HG02884 (cell line): Measurements from ENCODE around the gene TM9SF1.

Experiments
- ATAC-seq: cut with Tn5 transposase; IDR thresholded peaks from one replicate; pipeline ENCODE4 v1.9.1; 2021; ENCODE audit warnings: mild to moderate bottlenecking, moderate library complexity; ENCODE audit not compliant: unreplicated experiment

The TM9SF1 gene

DNA sequence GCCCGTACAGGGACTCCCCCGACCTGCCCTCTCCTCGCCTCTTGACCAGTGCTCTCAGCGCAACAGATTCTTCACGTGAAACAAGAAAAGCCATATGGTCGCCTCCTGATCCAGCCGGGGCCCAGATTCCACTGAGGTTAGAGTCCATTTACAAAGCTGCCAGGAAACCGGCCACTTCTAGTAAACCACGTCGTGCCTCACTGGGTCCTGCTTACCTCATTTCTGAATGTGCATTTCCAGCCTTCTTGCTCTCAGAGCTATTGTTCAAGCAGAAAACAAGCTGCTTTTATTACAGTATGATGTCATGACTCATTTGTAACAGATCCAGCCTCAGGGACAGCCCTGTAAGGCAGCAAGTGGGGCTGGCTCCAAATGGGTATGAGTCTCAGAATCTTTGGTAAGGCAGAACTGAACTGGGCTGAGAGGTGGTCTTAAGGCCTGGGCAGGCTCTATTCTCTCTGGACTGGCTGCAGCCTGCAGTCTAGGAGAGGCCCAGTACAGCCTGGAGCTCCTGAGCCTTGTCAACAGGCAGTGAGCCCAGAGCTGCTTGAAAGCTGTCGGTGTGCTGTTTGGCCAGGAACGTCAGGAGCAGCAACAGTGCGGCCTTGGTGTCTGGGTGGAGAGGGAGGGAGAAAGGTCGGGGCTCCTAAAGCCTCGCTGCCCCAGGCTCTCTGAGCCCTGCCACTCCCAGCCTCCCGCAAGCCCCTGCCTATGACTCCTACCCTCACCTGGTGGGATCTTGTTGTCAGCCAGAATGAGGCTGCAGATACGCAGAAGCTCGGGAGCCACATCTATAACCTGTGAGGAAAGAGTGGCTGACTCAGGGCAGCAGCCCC lies 15.1 kb downstream of the TM9SF1 start:
- ATAC-seq: no peak

DNA sequence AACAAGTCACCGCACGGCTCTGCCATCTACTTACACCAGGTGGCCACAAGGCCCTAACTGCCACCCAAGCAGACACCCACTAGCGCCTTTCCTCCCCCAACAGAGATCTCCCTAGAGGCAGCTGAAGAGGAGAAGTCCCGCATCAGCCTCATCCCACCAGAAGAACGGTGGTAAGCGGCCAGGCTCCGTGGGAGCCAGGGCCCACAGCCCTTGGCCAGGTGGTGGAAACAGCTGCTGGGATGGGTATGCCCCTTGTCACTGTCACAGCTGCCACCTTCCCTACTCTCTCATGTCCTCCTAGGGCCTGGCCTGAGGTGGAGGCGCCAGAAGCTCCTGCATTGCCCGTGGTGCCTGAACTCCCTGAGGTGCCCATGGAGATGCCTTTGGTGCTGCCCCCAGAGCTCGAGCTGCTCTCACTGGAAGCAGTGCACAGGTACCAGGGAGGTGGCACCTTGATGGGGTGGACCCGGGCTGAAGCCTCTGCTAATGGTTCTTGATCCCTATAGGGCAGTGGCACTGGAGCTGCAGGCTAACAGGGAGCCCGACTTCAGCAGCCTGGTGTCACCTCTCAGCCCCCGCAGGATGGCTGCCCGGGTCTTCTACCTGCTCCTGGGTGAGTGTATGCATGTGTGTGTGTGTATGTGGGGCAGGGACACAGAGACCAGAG lies 15.8 kb downstream of the TM9SF1 start:
- no peak for ATAC-seq

DNA sequence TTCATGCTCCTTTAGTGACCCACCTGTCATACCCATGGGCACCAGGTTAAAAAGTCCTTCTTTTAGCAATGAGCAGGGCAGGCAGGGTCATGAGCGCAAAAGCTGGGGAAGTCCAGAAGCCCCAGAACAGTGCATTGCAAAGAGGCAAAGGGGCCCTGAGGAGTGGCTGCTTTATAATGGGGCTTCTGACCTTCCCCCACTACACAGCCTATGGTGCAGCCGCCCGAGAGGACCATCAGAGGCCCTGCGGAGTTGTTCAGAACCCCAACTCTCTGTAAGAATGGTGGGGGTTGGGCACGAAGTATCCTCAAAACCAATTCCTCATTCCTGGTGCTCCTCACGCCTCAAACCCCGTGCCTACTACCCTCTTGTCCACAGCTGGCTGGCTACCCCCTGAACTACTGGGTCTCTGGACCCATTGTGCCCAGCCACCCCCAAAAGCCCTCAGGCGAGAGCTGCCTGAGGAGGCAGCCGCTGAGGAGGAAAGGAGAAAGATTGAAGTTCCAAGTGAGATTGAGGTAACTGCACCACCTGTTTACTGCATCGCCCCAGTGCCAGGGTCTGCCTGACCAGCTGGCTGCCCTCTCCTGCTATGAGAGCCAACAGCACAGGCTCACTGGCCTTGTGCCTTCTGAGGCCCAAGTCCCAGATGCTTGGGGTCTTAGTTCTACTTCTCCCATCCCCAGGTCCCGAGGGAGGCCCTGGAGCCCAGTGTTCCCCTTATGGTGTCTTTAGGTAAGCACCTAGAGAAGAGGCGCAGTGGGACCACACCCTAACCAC lies 16.7 kb downstream of the TM9SF1 start:
- no peak for ATAC-seq

DNA sequence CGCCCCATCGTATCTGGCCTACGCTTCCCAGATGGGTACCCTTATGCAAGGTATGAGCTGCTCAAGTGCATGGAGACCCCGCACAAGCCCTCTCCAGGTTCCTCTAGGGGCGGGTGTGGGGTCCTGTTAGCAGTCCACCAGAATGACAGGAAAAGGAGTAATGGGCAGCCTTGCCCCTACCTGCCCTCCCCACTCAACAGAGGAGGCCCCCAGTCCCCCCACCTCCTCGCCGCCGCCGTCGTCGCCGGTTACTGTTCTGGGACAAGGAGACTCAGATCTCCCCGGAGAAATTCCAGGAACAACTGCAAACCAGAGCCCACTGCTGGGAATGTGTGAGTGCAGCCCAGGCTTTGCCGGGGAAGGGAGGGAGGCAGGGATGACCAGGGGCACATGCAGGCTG lies 17.4 kb downstream of the TM9SF1 start:
- no peak for ATAC-seq

DNA sequence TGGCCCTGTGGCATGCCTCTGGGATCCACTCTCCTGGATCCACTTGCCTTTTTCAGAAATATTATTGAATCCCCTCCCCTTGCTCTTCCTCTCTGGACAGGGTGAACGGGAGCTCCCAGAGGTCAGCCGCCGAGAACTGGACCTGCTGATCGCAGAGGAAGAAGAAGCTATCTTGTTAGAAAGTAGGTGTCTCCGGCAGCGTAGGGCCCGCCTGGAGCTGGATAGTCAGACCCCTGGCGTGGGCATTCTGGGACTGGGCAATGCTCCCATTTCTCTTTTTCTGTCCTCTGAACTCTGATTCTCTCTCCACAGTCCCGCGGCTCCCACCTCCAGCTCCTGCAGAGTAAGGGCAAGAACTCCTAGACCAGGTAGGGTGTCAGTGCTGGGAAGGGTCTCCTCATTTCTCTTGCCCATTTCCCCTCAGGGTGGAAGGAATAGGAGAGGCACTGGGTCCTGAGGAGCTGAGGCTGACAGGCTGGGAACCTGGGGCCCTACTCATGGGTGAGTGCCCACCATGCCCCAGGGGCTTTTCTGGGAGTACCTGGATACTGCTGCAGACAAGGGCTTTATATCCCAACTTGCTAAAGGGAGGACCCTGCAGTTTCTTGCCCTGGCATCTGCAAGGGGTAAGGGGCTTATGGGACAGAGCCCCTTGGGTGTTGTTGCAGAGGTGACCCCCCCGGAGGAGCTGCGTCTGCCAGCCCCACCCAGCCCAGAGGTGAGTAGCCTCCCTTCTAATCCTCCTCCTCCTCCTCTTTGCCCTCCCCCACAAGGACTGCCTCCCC lies 18.0 kb downstream of the TM9SF1 start:
- no peak for ATAC-seq

DNA sequence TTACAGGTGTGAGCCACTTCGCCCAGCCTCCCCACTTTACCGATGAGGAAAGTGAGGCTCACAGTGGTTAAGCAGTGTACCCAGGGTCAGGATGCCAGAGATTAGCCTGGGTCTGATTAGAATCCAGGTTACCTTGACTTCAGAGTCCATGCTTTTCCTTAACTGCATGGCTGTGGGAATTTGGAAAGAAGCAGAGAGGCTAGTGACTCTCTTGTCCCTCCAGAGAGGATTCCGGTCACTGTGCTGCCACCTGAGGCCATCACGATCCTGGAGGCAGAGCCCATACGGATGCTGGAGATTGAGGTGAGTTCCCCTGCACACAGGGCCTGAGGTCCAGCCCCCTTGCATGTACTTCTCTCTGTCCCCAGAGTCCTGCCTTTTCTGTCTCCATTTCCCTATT lies 18.6 kb downstream of the TM9SF1 start:
- no peak for ATAC-seq

DNA sequence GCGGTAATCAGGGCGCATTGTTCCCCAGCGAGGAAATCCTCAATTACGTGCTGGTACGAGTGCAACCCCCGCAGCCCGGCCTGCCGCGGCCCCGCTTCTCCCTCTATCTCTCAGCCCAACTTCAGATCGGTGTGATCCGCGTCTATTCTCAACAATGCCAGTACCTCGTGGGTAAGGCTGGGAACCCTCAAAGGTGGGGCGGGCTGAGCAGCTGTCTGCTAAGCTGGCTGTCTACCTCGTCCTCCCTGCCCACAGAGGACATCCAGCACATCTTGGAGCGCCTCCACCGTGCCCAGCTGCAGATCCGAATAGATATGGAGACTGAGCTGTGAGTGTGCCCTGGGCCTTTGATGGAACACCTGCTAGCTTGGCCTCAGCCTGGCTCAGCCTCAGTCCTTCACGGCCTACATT lies 22.4 kb downstream of the TM9SF1 start:
- no peak for ATAC-seq

DNA sequence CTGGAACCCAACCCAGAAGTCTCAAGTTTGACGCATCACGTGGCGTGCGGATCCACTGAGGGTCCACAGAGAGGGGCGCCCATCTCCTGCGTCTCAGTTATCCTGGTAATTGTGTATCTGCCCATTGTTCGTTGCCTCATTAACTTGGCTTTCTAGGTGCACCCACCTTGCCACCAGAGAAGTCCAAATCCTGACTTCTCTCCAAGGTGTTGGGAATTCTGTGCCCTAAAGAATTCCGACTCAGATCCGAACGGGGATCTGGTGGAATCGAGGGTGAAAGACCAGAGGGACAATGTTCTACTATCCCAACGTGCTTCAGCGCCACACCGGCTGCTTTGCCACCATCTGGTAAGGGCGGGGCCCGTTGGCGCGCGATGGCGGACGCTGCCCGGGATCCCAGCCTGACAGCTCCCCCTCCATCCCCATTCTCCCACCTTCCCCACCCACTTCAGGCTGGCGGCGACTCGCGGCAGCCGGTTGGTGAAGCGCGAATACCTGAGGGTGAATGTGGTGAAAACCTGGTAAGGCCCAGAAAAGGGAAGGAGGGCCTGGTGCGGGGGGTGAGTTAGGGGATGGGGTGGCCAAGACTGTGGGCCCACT lies 22.9 kb downstream of the TM9SF1 start:
- ATAC-seq: no peak

DNA sequence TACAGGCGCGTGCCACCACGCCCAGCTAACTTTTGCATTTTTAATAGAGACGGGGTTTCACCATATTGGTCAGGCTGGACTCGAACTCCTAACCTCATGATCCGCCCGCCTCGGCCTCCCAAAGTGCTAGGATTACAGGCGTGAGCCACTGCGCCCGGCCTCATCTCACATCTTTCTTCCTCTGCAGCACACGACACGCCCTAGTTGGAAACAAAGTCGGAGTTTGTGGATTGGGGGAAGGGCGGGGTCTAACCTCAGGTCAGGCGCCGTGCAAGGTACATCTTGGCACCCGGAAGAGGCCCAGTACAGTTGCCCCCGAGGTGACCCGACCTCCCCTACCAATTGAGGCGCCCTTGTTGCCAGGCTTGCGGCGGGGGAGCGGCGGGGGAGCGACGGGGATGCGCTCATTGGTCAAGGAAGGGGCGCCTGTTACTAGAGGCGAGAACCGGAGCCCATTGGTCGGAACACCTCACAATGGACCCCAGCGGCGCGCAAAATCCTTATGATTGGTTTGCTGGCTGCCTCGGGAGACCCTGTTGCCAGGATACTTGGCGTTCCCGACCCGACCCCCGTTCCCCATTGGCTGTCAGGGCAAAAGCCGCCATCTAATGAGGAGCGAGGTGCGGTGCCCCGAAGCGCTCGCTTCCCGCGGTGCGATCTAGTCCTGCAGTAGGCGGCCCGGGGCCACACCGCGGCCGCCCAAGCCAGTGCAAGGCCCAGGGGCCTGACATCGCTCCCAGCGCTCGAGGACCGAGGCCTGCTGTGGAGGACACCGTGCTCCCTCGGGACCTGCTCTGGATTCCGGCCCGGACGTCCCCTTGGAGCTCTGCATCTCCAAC lies 23.6 kb downstream of the TM9SF1 start, which contains the start of gene REC8:
TSS of gene REC8 (plus strand) at position 659 of the 839 bp plus-strand sequence. CDS start 473 bp downstream, outside the sequence.
- ATAC-seq: peak; percentile 76

DNA sequence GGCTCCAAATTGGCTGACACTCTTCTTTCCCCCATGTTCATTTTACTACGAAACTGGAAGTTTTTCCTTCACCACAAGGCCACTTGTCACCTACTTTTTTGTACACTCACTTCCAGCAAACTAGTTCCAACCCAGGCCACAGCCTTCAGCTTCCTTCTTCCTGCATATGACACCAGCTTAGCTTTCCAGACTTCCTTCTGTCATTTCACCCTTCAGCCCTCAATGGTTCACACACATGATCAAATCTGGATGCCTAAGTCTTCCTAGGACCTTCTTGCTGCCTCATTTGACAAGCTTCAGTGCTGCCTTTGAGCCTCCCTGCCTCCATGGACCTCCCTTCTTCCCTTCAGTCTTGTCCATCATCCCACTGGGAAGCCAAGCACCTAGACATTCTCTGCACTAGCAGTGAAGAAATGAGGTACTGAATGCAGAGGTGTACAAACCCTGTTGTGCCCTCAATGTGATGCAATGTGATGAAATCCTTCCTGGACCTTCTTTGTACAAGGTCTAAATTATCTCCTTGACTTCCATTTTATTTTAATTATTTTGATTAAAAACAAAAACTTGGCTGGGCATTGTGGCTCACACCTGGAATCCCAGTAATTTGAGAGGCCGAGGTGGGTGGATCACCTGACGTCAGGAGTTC lies 27.6 kb downstream of the TM9SF1 start:
- ATAC-seq: no peak

DNA sequence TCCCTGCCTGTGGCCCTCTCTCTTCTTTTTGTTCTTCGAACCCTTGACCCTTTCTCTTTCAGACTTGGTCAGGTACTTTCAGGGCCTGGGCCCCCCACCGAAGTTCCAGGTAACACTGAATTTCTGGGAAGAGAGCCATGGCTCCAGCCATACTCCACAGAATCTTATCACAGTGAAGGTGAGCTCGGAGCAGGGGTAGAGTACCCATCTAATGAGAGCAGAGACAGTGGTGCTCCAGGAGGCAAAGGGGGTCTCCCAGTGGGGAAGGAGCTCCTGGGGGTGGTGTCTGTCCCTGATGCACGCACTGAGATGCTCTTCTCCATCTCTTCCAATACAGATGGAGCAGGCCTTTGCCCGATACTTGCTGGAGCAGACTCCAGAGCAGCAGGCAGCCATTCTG lies 29.5 kb downstream of the TM9SF1 start:
- ATAC-seq: no peak

DNA sequence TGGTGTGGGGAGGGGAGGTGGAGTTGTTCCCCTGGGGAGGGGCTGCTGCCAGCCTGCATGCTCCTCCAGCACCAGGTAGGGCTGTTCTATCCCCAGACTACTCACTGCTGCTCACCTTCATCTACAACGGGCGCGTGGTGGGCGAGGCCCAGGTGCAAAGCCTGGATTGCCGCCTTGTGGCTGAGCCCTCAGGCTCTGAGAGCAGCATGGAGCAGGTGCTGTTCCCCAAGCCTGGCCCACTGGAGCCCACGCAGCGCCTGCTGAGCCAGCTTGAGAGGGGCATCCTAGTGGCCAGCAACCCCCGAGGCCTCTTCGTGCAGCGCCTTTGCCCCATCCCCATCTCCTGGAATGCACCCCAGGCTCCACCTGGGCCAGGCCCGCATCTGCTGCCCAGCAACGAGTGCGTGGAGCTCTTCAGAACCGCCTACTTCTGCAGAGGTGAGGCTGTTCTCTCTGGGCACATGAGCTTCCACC lies 30.7 kb downstream of the TM9SF1 start:
- ATAC-seq: no peak

DNA sequence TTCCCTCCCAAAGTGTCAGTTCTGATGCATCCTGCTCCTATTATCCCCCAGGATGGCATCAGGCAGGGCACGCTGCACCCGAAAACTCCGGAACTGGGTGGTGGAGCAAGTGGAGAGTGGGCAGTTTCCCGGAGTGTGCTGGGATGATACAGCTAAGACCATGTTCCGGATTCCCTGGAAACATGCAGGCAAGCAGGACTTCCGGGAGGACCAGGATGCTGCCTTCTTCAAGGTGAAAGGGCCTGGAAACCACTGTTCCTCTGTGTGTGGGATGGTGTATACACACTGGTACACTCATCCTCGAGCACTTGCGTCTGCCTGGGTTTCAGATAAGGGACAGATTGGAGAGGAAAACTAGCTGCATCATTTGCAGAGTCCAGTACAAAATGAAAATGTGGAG lies 33.1 kb downstream of the TM9SF1 start:
- ATAC-seq: no peak

DNA sequence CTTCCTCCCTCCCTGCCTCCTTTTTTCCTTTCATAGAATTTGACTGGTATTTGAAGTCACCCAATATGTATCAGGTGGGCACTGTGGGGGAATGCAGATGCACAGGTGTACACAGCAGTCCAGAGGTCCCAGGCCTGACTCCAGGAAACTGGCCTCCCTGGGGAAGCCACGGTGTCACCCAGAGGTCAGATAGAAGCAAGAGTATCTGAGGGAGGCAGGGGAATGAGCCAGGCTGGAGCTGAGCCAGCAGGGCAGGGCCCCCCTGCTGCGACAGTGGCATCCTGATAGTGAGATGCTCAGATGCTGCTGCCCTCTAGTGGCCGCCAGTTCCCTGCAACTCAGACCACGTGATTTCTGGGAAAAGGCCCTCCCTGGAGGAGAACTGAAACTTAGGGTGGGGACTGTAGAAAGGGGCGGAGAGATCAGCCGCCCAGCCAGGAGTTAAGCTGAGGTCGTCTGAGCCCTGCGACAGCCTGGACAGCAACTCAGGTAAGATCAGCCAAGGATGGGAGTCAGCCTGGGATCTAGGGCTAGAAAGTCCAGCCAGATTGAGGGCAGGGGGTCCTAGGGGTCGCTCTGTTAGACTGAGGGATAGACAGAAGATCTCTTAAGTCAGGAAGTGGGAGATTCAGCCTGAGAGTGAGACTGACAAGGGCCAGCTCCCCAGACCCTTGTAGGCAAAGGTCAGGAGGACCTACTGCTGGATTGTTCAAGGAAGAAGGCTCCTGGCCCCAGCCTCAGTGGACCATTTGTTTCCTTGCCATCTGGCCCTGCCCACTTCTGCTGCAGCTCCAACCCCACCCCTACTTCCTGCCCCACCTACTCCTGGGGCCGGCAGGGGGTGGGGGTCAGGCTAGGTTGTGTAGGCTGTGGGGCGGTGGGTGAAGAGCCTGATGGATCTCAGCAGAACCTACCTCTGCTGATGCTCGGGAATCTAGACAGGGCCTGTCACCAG lies 34.1 kb downstream of the TM9SF1 start, which contains the start of gene IRF9:
TSS of gene IRF9 (plus strand) at position 416 of the 955 bp plus-strand sequence. CDS start 880 bp downstream, outside the sequence.
- ATAC-seq: peak; percentile 77

DNA sequence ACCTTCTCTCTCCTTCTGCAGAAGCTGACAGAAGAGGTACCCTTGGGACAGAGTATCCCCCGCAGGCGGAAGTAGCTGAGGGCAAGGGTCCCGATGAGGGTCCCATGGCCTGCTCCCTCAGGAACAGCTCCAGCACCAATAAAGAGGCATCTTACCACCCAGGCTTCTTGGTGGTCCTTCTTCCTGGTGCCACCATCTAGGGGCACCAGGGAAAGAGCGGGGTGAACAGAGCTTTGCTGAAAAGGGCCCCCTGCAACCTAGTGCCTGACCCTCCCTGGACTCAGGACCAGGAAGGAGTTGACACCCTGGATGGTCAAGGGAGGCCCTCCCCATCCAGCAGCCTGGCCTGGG lies 34.8 kb downstream of the TM9SF1 start:
- no peak for ATAC-seq

DNA sequence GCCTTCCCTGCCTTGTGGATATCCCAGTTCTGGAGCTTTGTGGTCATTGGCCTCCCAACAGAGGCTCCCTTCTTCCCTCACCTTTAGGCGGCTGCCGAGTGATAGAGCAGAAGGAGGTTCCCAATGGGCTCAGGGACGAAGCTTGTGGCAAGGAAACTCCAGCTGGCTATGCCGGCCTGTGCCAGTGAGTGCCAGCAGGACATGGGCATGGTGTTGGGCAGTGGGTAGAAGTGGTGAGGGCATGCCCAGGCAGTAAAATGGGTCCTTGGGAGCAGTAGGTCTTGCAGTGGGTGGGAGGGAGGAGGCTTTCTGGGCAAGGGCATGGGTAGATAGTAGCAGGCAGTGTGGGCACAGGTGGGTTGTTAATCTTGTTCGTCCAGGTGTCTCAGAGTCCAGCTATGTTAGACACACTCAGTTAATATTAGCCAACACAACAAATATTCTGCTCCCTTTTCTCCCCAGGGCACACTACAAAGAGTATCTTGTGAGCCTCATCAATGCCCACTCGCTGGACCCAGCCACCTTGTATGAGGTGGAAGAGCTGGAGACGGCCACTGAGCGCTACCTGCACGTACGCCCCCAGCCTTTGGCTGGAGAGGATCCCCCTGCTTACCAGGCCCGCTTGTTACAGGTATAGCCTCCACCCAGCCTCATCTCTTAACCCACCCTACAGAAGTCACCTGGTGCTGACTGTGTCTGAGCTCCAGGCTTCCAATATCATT lies 35.3 kb downstream of the TM9SF1 start:
- no peak for ATAC-seq

DNA sequence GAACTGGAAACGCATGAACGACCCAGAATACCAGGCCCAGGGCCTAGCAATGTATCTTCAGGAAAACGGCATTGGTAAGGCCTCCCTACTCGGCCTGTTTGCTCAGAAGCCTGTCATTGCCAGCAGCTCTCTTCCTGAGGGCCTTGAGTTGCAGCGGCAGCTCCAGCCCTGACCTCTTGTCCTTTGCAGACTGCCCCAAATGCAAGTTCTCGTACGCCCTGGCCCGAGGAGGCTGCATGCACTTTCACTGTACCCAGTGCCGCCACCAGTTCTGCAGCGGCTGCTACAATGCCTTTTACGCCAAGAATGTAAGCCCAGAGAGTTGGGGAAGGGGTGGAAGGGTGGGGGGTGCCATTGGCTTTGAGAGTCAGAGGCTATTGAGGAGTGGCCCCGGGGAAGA lies 37.9 kb downstream of the TM9SF1 start:
- ATAC-seq: no peak
